GM18870 (cell line): ENCODE data around the gene NAA20.
"Not testable (repeated sequence)": the region's sequence is repeated elsewhere in the genome, so short reads cannot be mapped to it uniquely, and the experiment has no call there.

Experiments
- ATAC-seq: cut with Tn5 transposase; IDR thresholded peaks from one replicate; pipeline ENCODE4 v1.9.1; 2021; ENCODE audit warnings: moderate library complexity; ENCODE audit not compliant: unreplicated experiment

Gene NAA20

GRCh38 chr20:19991308-19991707 lies 25.9 kb upstream of the NAA20 start:
- ATAC-seq: no peak

GRCh38 chr20:19991854-19992253 lies 25.3 kb upstream of the NAA20 start:
- no peak for ATAC-seq

GRCh38 chr20:19992996-19993908 lies 23.9 kb upstream of the NAA20 start:
- ATAC-seq: no peak

- ATAC-seq: no peak
Observed at GRCh38 chr20:19993958-19994669, 23.0 kb upstream of the NAA20 start.

GRCh38 chr20:19995220-19995863 lies 21.8 kb upstream of the NAA20 start:
- no peak for ATAC-seq

GRCh38 chr20:19996222-19996621 lies 20.9 kb upstream of the NAA20 start:
- ATAC-seq: no peak

GRCh38 chr20:19996917-19997316 lies 20.2 kb upstream of the NAA20 start:
- ATAC-seq: no peak

GRCh38 chr20:19998990-19999705 lies 18.0 kb upstream of the NAA20 start:
- ATAC-seq: no peak

- no peak for ATAC-seq
Observed at GRCh38 chr20:20000211-20000968, 16.8 kb upstream of the NAA20 start.

GRCh38 chr20:20002101-20002998 lies 14.8 kb upstream of the NAA20 start:
- no peak for ATAC-seq

- ATAC-seq: no peak
Observed at GRCh38 chr20:20003031-20003954, 13.9 kb upstream of the NAA20 start.

- not testable (repeated sequence) for ATAC-seq
Observed at GRCh38 chr20:20003955-20004322, 13.2 kb upstream of the NAA20 start.

GRCh38 chr20:20005342-20005741 lies 11.8 kb upstream of the NAA20 start:
- no peak for ATAC-seq

GRCh38 chr20:20009784-20010253 lies 7.3 kb upstream of the NAA20 start:
- ATAC-seq: no peak

GRCh38 chr20:20010639-20011500 lies 6.3 kb upstream of the NAA20 start:
- no peak for ATAC-seq

- no peak for ATAC-seq
Observed at GRCh38 chr20:20012541-20012940, 4.6 kb upstream of the NAA20 start.

- ATAC-seq: no peak
Observed at GRCh38 chr20:20014659-20015058, 2.5 kb upstream of the NAA20 start.
